Keratinocyte (primary cell): ENCODE results near the gene UTY.

Experiments
- EZH2 ChIP-seq: IDR thresholded peaks from one replicate; pipeline ENCODE4 v1.6.1; 2012; ENCODE audit warnings: inconsistent platforms, mild to moderate bottlenecking, low read length, moderate library complexity
- TF ChIP-seq, protein P1 (sequence below), 3 experiments: IDR thresholded peaks in 1 of 3; conservative IDR thresholded peaks in 1 of 3; optimal IDR thresholded peaks in 1 of 3; 2 replicates in 2 of 3; 3 replicates in 1 of 3; pipeline versions ENCODE3 to v1.5.1; 2011; ENCODE audit warnings: low read length in 3 of 3, mild to moderate bottlenecking in 3 of 3, moderate library complexity in 2 of 3, control low read depth in 1 of 3, inconsistent platforms in 1 of 3; ENCODE audit not compliant: insufficient read depth in 2 of 3; ENCODE audit errors: extremely low read depth in 1 of 3

GRCh38 chrY:13370245-13370644 lies 109.6 kb downstream of the UTY start:
- TF ChIP-seq, protein P1, sequence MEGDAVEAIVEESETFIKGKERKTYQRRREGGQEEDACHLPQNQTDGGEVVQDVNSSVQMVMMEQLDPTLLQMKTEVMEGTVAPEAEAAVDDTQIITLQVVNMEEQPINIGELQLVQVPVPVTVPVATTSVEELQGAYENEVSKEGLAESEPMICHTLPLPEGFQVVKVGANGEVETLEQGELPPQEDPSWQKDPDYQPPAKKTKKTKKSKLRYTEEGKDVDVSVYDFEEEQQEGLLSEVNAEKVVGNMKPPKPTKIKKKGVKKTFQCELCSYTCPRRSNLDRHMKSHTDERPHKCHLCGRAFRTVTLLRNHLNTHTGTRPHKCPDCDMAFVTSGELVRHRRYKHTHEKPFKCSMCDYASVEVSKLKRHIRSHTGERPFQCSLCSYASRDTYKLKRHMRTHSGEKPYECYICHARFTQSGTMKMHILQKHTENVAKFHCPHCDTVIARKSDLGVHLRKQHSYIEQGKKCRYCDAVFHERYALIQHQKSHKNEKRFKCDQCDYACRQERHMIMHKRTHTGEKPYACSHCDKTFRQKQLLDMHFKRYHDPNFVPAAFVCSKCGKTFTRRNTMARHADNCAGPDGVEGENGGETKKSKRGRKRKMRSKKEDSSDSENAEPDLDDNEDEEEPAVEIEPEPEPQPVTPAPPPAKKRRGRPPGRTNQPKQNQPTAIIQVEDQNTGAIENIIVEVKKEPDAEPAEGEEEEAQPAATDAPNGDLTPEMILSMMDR (optimal IDR thresholded peaks at IDR 0.05 in 1 of 3, IDR thresholded peaks at IDR 0.05 in 1 of 3, conservative IDR thresholded peaks at IDR 0.05 in 1 of 3; ENCODE audit: extremely low read depth in 1 of 3, insufficient read depth in 2 of 3, low read length in 3 of 3) = no peak
- TF ChIP-seq EZH2 = no peak
